Vagina (tissue), 2 donors: ENCODE data around the gene CLTB.

ENCODE experiments used
- POLR2AphosphoS5 ChIP-seq, 2 donors: sonication (generic); formaldehyde crosslinking; IDR thresholded peaks; one replicate each; pipeline ENCODE4 v1.9.0; 2017; ENCODE audit warnings: antibody characterized with exemption in 2 of 2, mild to moderate bottlenecking in 2 of 2, low read depth in 1 of 2; ENCODE audit not compliant: insufficient read depth in 1 of 2
- TF ChIP-seq, protein P1 (sequence below), 3 experiments: fragments of 450-650 bp in 2 of 3; fragments of 200-600 bp in 1 of 3; sonication (generic) in 1 of 3; IDR thresholded peaks; one replicate each; pipeline ENCODE4 v1.5.1; 2017 to 2019; ENCODE audit warnings: antibody characterized with exemption in 3 of 3, mild to moderate bottlenecking in 2 of 3, moderate library complexity in 2 of 3

DNA sequence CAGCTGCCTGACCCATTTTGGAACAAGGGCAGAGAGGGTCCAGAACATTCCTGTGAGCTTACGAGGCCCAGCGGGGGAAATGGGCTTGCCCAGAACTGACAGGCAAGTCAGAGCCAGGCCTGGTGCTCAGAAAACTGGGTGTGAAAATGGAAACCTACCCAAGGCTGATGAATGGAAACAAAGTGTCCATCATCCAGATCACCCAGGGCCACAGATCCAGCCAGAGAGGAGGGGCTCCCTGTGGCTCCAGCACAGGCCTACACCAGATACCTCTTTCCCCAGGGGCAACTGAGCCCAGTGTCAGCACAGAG lies 3.1 kb downstream of the CLTB start:
- TF ChIP-seq, protein P1, sequence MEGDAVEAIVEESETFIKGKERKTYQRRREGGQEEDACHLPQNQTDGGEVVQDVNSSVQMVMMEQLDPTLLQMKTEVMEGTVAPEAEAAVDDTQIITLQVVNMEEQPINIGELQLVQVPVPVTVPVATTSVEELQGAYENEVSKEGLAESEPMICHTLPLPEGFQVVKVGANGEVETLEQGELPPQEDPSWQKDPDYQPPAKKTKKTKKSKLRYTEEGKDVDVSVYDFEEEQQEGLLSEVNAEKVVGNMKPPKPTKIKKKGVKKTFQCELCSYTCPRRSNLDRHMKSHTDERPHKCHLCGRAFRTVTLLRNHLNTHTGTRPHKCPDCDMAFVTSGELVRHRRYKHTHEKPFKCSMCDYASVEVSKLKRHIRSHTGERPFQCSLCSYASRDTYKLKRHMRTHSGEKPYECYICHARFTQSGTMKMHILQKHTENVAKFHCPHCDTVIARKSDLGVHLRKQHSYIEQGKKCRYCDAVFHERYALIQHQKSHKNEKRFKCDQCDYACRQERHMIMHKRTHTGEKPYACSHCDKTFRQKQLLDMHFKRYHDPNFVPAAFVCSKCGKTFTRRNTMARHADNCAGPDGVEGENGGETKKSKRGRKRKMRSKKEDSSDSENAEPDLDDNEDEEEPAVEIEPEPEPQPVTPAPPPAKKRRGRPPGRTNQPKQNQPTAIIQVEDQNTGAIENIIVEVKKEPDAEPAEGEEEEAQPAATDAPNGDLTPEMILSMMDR (IDR thresholded peaks at IDR 0.05) = no peak
- TF ChIP-seq POLR2AphosphoS5 (IDR thresholded peaks at IDR 0.05; ENCODE audit: insufficient read depth in 1 of 2, low read depth in 1 of 2) = no peak
